NCI-H1436 treated with DMSO at 0.1 percent for 48 hours (cell line): ENCODE results near the gene ZCCHC2.

ENCODE experiments used
- DNase-seq: peaks from one replicate; lab custom pipeline; 2025; lab: John Stamatoyannopoulos, UW

Gene ZCCHC2

GRCh38 chr18:62538881-62539280 is 16.1 kb downstream of the ZCCHC2 start:
- no peak for DNase-seq

- no peak for DNase-seq
Observed at GRCh38 chr18:62539284-62540165, 16.7 kb downstream of the ZCCHC2 start.

- DNase-seq, result no peak
Observed at GRCh38 chr18:62543021-62543420, 20.2 kb downstream of the ZCCHC2 start.

GRCh38 chr18:62545098-62545497 is 22.3 kb downstream of the ZCCHC2 start:
- DNase-seq, result no peak

- no peak for DNase-seq
Observed at GRCh38 chr18:62549755-62550154, 26.9 kb downstream of the ZCCHC2 start.

- no peak for DNase-seq
Observed at GRCh38 chr18:62550746-62551145, 27.9 kb downstream of the ZCCHC2 start.

GRCh38 chr18:62551972-62552513 is 29.2 kb downstream of the ZCCHC2 start:
- no peak for DNase-seq

- DNase-seq, result no peak
Observed at GRCh38 chr18:62554061-62554815, 31.4 kb downstream of the ZCCHC2 start.

GRCh38 chr18:62555135-62555534 is 32.3 kb downstream of the ZCCHC2 start:
- no peak for DNase-seq

GRCh38 chr18:62556397-62556796 is 33.6 kb downstream of the ZCCHC2 start:
- no peak for DNase-seq

- DNase-seq, result no peak
Observed at GRCh38 chr18:62558015-62558663, 35.3 kb downstream of the ZCCHC2 start.

- no peak for DNase-seq
Observed at GRCh38 chr18:62564044-62564443, 41.2 kb downstream of the ZCCHC2 start.

- DNase-seq, result no peak
Observed at GRCh38 chr18:62566199-62566598, 43.4 kb downstream of the ZCCHC2 start.

- no peak for DNase-seq
Observed at GRCh38 chr18:62566818-62567217, 44.0 kb downstream of the ZCCHC2 start.

GRCh38 chr18:62569081-62569655 is 46.3 kb downstream of the ZCCHC2 start:
- no peak for DNase-seq

GRCh38 chr18:62571037-62571436 is 48.2 kb downstream of the ZCCHC2 start:
- no peak for DNase-seq

GRCh38 chr18:62571648-62572047 is 48.8 kb downstream of the ZCCHC2 start:
- no peak for DNase-seq

GRCh38 chr18:62572456-62572855 is 49.6 kb downstream of the ZCCHC2 start:
- DNase-seq, result no peak

- no peak for DNase-seq
Observed at GRCh38 chr18:62574776-62575175, 52.0 kb downstream of the ZCCHC2 start.

- DNase-seq, result no peak
Observed at GRCh38 chr18:62576271-62576670, 53.4 kb downstream of the ZCCHC2 start.

GRCh38 chr18:62576845-62577512 is 54.2 kb downstream of the ZCCHC2 start:
- DNase-seq, result no peak
